A673 (cell line): ENCODE results near the gene TSHR.

Source experiments
- CTCF ChIP-seq: fragments of 300-800, 200-600 bp; sonication (generic); conservative IDR thresholded peaks from 2 replicates; pipeline ENCODE4 v1.5.1; 2017; ENCODE audit warnings: low read depth, mild to moderate bottlenecking, antibody characterized with exemption, low read length, moderate library complexity, mixed read lengths
- EZH2 ChIP-seq: fragments of 200-600 bp; sonication (generic); IDR thresholded peaks from 2 replicates; pipeline ENCODE4 v1.6.1; 2017; ENCODE audit warnings: borderline replicate concordance, low read depth, mild to moderate bottlenecking, mixed read lengths, antibody characterized with exemption, low read length; ENCODE audit not compliant: poor library complexity, severe bottlenecking

DNA sequence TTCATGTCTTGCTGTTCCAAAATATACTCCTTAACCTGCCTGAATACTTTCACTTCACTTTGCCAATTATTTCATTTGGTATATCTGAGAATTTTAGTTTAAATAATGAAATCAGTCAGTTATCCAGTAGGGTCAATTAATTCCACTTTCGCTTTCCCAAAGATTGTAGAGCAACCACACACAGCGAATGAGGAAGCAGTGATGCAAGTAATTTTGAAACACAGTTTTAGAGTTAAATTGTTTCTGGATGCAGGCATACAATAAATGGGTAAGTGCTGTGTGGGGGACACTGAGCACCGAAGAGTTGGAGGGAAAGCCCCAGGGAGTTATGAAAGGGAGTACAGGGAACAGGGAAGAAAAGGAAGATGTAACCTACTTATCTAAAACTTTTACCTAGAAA, 62.8 kb downstream of the TSHR start:
- TF ChIP-seq CTCF (no peak), EZH2 (no peak)
